ENCODE data around the gene RAD21L1. TPM values are rescaled to one million over a fixed set of nuclear protein-coding genes. Genes with fewer than 3 reads are reported as not detected.

RAD21L1 gene
- total and polyA plus RNA-seq, 4 donors: not detected

- no peak overlapping the region for H3K27ac ChIP-seq (ENCODE audit: low read depth in 1 of 2, low read length in 2 of 2)
- H3K9ac ChIP-seq (ENCODE audit: low read depth in 1 of 2, low read length in 2 of 2): no peak overlapping the region
- DNase-seq (ENCODE audit: low spot score): no peak
- H3K27me3 ChIP-seq (ENCODE audit: control insufficient read depth in 4 of 4, insufficient read depth in 4 of 4, low read length in 3 of 4): peaks cover 0 to 7% (median 0%) of the 10 kb centered on the region in 4 donors
- TF ChIP-seq SP1 (IDR thresholded peaks at IDR 0.05) (no peak), FOXA1 (IDR thresholded peaks at IDR 0.05) (no peak), HNF4A (conservative IDR thresholded peaks at IDR 0.05) (no peak), RXRA (IDR thresholded peaks at IDR 0.05) (no peak), EGR1 (IDR thresholded peaks at IDR 0.05; ENCODE audit: low read depth in 2 of 2) (no peak), TAF1 (conservative IDR thresholded peaks at IDR 0.05) (no peak), NR2F2 (IDR thresholded peaks at IDR 0.05) (no peak), JUND (IDR thresholded peaks at IDR 0.05) (no peak), GABPA (IDR thresholded peaks at IDR 0.05 in 1 of 2, conservative IDR thresholded peaks at IDR 0.05 in 1 of 2) (no peak), HNF4G (IDR thresholded peaks at IDR 0.05) (no peak), YY1 (IDR thresholded peaks at IDR 0.05) (no peak), FOXA2 (IDR thresholded peaks at IDR 0.05) (no peak), RAD21 (IDR thresholded peaks at IDR 0.05) (no peak), MAX (IDR thresholded peaks at IDR 0.05) (no peak)
- TF ChIP-seq, protein P1, sequence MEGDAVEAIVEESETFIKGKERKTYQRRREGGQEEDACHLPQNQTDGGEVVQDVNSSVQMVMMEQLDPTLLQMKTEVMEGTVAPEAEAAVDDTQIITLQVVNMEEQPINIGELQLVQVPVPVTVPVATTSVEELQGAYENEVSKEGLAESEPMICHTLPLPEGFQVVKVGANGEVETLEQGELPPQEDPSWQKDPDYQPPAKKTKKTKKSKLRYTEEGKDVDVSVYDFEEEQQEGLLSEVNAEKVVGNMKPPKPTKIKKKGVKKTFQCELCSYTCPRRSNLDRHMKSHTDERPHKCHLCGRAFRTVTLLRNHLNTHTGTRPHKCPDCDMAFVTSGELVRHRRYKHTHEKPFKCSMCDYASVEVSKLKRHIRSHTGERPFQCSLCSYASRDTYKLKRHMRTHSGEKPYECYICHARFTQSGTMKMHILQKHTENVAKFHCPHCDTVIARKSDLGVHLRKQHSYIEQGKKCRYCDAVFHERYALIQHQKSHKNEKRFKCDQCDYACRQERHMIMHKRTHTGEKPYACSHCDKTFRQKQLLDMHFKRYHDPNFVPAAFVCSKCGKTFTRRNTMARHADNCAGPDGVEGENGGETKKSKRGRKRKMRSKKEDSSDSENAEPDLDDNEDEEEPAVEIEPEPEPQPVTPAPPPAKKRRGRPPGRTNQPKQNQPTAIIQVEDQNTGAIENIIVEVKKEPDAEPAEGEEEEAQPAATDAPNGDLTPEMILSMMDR (IDR thresholded peaks at IDR 0.05; ENCODE audit: low read depth, low read length, missing input control): no peak
- TF ChIP-seq, protein P2, sequence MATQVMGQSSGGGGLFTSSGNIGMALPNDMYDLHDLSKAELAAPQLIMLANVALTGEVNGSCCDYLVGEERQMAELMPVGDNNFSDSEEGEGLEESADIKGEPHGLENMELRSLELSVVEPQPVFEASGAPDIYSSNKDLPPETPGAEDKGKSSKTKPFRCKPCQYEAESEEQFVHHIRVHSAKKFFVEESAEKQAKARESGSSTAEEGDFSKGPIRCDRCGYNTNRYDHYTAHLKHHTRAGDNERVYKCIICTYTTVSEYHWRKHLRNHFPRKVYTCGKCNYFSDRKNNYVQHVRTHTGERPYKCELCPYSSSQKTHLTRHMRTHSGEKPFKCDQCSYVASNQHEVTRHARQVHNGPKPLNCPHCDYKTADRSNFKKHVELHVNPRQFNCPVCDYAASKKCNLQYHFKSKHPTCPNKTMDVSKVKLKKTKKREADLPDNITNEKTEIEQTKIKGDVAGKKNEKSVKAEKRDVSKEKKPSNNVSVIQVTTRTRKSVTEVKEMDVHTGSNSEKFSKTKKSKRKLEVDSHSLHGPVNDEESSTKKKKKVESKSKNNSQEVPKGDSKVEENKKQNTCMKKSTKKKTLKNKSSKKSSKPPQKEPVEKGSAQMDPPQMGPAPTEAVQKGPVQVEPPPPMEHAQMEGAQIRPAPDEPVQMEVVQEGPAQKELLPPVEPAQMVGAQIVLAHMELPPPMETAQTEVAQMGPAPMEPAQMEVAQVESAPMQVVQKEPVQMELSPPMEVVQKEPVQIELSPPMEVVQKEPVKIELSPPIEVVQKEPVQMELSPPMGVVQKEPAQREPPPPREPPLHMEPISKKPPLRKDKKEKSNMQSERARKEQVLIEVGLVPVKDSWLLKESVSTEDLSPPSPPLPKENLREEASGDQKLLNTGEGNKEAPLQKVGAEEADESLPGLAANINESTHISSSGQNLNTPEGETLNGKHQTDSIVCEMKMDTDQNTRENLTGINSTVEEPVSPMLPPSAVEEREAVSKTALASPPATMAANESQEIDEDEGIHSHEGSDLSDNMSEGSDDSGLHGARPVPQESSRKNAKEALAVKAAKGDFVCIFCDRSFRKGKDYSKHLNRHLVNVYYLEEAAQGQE (IDR thresholded peaks at IDR 0.05): no peak
- TF ChIP-seq, protein P3, sequence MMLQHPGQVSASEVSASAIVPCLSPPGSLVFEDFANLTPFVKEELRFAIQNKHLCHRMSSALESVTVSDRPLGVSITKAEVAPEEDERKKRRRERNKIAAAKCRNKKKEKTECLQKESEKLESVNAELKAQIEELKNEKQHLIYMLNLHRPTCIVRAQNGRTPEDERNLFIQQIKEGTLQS (IDR thresholded peaks at IDR 0.05): no peak
- H3K36me3 ChIP-seq (ENCODE audit: control insufficient read depth in 4 of 4, insufficient read depth in 3 of 4, low read depth in 1 of 4, low read length in 3 of 4): no peaks in the 10 kb centered on the region
- H3K9me3 ChIP-seq (ENCODE audit: control insufficient read depth in 4 of 4, low read length in 3 of 4): peaks cover 0 to 13% (median 1%) of the 10 kb centered on the region in 4 donors
- no peak overlapping the region for H3K4me3 ChIP-seq (ENCODE audit: low read depth in 1 of 3, low read length in 3 of 3)
- WGBS: 87% methylated on average over 1 of the region's 1 CpG
- H3K4me1 ChIP-seq (ENCODE audit: control insufficient read depth in 4 of 4, insufficient read depth in 4 of 4, low read length in 3 of 4): peaks cover 0 to 7% (median 2%) of the 10 kb centered on the region in 4 donors
Measured at GRCh38 chr20:1263853-1264252, 38.0 kb downstream of the RAD21L1 start.

- TF ChIP-seq FOXA2 (IDR thresholded peaks at IDR 0.05): no peak
- TF ChIP-seq, protein P1 (IDR thresholded peaks at IDR 0.05; ENCODE audit: low read depth, low read length, missing input control): no peak
- TF ChIP-seq, protein P2 (IDR thresholded peaks at IDR 0.05): no peak
- Histone ChIP-seq H3K4me3 (ENCODE audit: low read depth in 1 of 3, low read length in 3 of 3) (no peak overlapping the region), H3K9me3 (ENCODE audit: control insufficient read depth in 4 of 4, low read length in 3 of 4) (peaks cover 0 to 13% (median 1%) of the 10 kb centered on the region in 4 donors), H3K27me3 (ENCODE audit: control insufficient read depth in 4 of 4, insufficient read depth in 4 of 4, low read length in 3 of 4) (peaks cover 0 to 7% (median 0%) of the 10 kb centered on the region in 4 donors), H3K36me3 (ENCODE audit: control insufficient read depth in 4 of 4, insufficient read depth in 3 of 4, low read depth in 1 of 4, low read length in 3 of 4) (no peaks in the 10 kb centered on the region), H3K9ac (ENCODE audit: low read depth in 1 of 2, low read length in 2 of 2) (no peak overlapping the region), H3K27ac (ENCODE audit: low read depth in 1 of 2, low read length in 2 of 2) (no peak overlapping the region), H3K4me1 (ENCODE audit: control insufficient read depth in 4 of 4, insufficient read depth in 4 of 4, low read length in 3 of 4) (peaks cover 0 to 7% (median 2%) of the 10 kb centered on the region in 4 donors)
- no peak for DNase-seq (ENCODE audit: low spot score)
- 86% methylated on average over 2 of the region's 2 CpGs for WGBS
Measured at GRCh38 chr20:1264727-1265126, 38.9 kb downstream of the RAD21L1 start.

Data from liver (tissue), 9 donors.